ENCODE results near the gene KRT17. TPM values are rescaled to one million over a fixed set of nuclear protein-coding genes. Genes with fewer than 3 reads are reported as not detected.

Gene KRT17
- total RNA-seq, 1 experiment from 2014 or later, result 4,105 TPM

DNA sequence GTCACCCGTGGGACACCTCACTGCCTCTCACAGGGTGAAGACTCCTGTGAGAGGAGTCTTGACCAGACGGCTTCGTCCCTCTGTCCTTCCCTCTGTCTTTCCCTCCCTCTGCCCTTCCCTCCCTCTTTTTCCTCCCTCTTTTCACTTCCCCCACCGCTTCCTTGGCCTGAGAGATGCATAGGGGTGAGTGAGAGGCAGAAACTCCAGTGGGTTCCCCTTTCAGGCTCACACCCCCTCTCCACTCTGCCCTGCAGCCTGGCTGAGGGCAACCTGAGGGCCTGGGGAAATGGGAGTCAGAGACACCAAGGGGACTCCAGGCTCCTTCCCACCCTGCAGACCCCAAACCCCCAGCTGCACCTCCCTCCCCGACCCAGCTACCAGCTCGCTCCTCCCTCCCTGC is 14.6 kb upstream of the KRT17 start:
- no peak for DNase-seq (ENCODE audit: unreplicated experiment)
- intact Hi-C loops (cut with micrococcal nuclease), result no loop called here
- Mint-ChIP-seq H3K4me1 (ENCODE audit: insufficient read depth, unreplicated experiment) (peaks cover 6% of the 10 kb centered on the region), H3K9me3 (ENCODE audit: unreplicated experiment) (no peaks in the 10 kb centered on the region), H3K36me3 (ENCODE audit: insufficient read depth, unreplicated experiment) (no peaks in the 10 kb centered on the region), H3K4me3 (ENCODE audit: unreplicated experiment) (no peak overlapping the region), H3K27me3 (ENCODE audit: insufficient read depth, unreplicated experiment) (no peaks in the 10 kb centered on the region), H3K27ac (ENCODE audit: low read depth, unreplicated experiment) (no peak overlapping the region)
- ChIA-PET POLR2A (no interaction called here), CTCF (interaction anchor here (18.9 kb wide), 1 partner anchor 26 kb away, joined by 566 read pairs; no protein-coding TSS in a partner anchor)
- no TSS peak for BruUV-seq (replicated peaks)
- TF ChIP-seq, protein P1, sequence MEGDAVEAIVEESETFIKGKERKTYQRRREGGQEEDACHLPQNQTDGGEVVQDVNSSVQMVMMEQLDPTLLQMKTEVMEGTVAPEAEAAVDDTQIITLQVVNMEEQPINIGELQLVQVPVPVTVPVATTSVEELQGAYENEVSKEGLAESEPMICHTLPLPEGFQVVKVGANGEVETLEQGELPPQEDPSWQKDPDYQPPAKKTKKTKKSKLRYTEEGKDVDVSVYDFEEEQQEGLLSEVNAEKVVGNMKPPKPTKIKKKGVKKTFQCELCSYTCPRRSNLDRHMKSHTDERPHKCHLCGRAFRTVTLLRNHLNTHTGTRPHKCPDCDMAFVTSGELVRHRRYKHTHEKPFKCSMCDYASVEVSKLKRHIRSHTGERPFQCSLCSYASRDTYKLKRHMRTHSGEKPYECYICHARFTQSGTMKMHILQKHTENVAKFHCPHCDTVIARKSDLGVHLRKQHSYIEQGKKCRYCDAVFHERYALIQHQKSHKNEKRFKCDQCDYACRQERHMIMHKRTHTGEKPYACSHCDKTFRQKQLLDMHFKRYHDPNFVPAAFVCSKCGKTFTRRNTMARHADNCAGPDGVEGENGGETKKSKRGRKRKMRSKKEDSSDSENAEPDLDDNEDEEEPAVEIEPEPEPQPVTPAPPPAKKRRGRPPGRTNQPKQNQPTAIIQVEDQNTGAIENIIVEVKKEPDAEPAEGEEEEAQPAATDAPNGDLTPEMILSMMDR (IDR thresholded peaks at IDR 0.05; ENCODE audit: unreplicated experiment), result no peak

DNA sequence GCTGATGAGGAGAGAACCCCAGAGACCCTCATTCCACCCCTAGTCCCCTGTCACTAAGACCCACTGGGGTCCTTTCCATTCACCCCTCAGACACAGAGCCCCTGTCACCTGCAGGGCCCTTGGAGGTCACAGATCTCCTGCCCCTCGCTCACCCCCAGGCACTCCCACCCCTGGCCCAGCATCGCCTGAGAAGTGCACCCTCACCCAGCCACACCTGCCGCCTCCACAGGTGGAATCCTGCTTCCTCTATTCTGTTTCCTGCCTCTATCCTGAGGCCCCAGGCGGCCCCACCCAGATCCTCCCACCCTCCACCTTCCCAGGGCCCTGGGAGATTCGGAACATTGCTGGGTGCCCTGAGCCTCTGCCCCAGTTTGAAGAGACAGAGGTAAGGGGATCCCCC is 13.8 kb upstream of the KRT17 start:
- H3K4me3 Mint-ChIP-seq (ENCODE audit: unreplicated experiment), result no peak overlapping the region
- intact Hi-C loops (cut with micrococcal nuclease), result no loop called here
- no peaks in the 10 kb centered on the region for H3K27me3 Mint-ChIP-seq (ENCODE audit: insufficient read depth, unreplicated experiment)

DNA sequence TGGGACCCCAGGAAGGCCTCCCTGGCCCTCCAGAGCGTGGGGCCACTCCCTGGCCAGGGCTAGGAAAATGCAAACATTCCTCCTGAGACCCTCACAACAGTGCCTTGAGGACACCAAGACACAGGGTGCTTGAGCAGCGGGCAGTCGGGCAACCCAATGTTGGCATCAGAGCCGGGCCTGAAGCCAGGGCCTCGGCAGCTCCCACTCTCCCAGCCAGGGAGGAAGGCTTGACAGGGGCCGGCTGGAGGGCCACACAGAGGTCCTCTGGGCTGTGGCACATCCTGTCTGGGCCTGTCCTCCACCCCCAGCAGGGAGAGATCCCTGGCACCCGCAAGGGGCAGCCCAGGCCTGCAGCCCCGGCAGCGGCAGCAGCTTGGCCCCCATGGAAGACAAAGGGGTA is 12.3 kb upstream of the KRT17 start:
- no peaks in the 10 kb centered on the region for H3K9me3 Mint-ChIP-seq (ENCODE audit: unreplicated experiment)
- DNase-seq (ENCODE audit: unreplicated experiment), result no peak
- no TSS peak for BruUV-seq (replicated peaks)
- no peaks in the 10 kb centered on the region for H3K36me3 Mint-ChIP-seq (ENCODE audit: insufficient read depth, unreplicated experiment)
- H3K4me3 Mint-ChIP-seq (ENCODE audit: unreplicated experiment), result no peak overlapping the region
- H3K27ac Mint-ChIP-seq (ENCODE audit: low read depth, unreplicated experiment), result no peak overlapping the region
- POLR2A ChIA-PET, result interaction anchor here (0.9 kb wide), 1 partner anchor 12 kb away, joined by 3 read pairs; the partner anchor contains the start of gene KRT17
- TF ChIP-seq, protein P1 (IDR thresholded peaks at IDR 0.05; ENCODE audit: unreplicated experiment), result no peak
- CTCF ChIA-PET, result interaction anchor here (0.6 to 0.7 kb wide), 2 partner anchors 55 to 775 kb away, joined by 3 read pairs; no protein-coding TSS in a partner anchor
- no peaks in the 10 kb centered on the region for H3K4me1 Mint-ChIP-seq (ENCODE audit: insufficient read depth, unreplicated experiment)
- intact Hi-C loops (cut with micrococcal nuclease), result no loop called here
- no peaks in the 10 kb centered on the region for H3K27me3 Mint-ChIP-seq (ENCODE audit: insufficient read depth, unreplicated experiment)

More for the DNA sequence above, 13.8 kb upstream of the KRT17 start:
- BruUV-seq (replicated peaks), result no TSS peak
- POLR2A ChIA-PET, result no interaction called here
- CTCF ChIA-PET, result no interaction called here
- H3K9me3 Mint-ChIP-seq (ENCODE audit: unreplicated experiment), result no peaks in the 10 kb centered on the region
- H3K4me1 Mint-ChIP-seq (ENCODE audit: insufficient read depth, unreplicated experiment), result peaks cover 6% of the 10 kb centered on the region
- TF ChIP-seq, protein P1 (IDR thresholded peaks at IDR 0.05; ENCODE audit: unreplicated experiment), result no peak
- no peaks in the 10 kb centered on the region for H3K36me3 Mint-ChIP-seq (ENCODE audit: insufficient read depth, unreplicated experiment)
- no peak overlapping the region for H3K27ac Mint-ChIP-seq (ENCODE audit: low read depth, unreplicated experiment)
- no peak for DNase-seq (ENCODE audit: unreplicated experiment)

DNA sequence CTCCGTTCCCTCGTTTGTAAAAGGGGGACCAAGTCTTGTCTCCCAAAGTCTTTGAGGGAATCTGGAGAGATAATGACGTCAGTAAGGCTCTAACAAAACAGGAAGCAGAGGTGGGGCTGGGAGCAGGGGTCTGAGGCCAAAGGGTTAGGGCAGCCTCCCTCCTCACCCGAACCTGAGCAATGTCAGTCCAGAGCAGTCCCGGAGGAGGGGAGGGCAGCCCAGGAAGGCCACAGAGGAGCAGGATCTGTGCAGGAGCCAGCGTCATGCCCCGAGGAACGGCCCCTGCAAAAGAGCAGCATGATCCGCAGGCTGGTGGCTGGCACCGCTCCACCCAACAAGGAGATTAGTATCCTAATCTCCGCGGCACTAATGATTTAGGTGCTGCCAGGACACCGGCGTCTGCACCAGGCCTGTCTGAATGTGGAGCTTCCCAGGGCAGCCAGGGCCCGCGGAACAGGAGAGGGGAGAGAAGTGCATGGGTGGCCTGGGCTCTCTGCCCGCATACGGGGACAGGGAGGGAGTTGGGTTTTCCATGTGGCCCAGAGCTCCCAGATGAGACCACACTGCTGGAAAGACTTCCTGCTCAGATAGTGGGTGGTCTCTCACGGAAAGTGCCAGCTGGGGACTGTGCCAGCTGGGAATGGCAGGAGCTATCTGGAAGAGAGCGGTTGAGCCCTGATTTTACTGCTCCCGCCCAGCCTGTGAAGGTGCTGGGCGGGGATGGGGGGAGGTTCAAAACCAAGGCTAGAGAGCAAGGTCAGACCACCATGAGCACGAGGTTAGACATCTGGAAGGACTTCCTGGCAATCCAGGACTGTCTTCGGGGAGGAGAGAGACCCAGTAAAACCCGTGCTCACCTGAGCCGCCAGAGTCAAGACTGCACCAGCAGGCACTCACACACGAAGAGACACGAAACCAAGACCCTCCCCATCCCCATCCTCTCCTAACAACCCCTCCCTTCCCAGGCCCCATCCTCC is 11.0 kb upstream of the KRT17 start:
- no peak for DNase-seq (ENCODE audit: unreplicated experiment)
- Mint-ChIP-seq H3K9me3 (ENCODE audit: unreplicated experiment) (no peaks in the 10 kb centered on the region), H3K4me3 (ENCODE audit: unreplicated experiment) (no peak overlapping the region), H3K27ac (ENCODE audit: low read depth, unreplicated experiment) (no peak overlapping the region), H3K4me1 (ENCODE audit: insufficient read depth, unreplicated experiment) (no peaks in the 10 kb centered on the region), H3K27me3 (ENCODE audit: insufficient read depth, unreplicated experiment) (no peaks in the 10 kb centered on the region), H3K36me3 (ENCODE audit: insufficient read depth, unreplicated experiment) (no peaks in the 10 kb centered on the region)
- POLR2A ChIA-PET, result interaction anchor here (0.8 to 1.0 kb wide), 3 partner anchors 9 to 72 kb away, joined by 3 read pairs; partner anchors contain the start of gene KRT17
- intact Hi-C loops (cut with micrococcal nuclease), result no loop called here
- TF ChIP-seq, protein P1 (IDR thresholded peaks at IDR 0.05; ENCODE audit: unreplicated experiment), result no peak
- BruUV-seq (replicated peaks), result no TSS peak
- CTCF ChIA-PET, result interaction anchor here (0.7 to 1.0 kb wide), 2 partner anchors 54 to 87 kb away, joined by 3 to 7 read pairs; no protein-coding TSS in a partner anchor
